ENCODE results near the gene LNPK.

LNPK gene, protein sequence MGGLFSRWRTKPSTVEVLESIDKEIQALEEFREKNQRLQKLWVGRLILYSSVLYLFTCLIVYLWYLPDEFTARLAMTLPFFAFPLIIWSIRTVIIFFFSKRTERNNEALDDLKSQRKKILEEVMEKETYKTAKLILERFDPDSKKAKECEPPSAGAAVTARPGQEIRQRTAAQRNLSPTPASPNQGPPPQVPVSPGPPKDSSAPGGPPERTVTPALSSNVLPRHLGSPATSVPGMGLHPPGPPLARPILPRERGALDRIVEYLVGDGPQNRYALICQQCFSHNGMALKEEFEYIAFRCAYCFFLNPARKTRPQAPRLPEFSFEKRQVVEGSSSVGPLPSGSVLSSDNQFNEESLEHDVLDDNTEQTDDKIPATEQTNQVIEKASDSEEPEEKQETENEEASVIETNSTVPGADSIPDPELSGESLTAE

GRCh38 chr2:176001916-176002687 is at the start of gene LNPK:
Gene LNPK (minus strand): TSS chr2:176002267. CDS start chr2:175995584, 6,683 bp downstream.
- H3K4me3 ChIP-seq (ENCODE audit: low read depth, low read length) = peak within 1 kb of the TSS; percentile 76
- TF ChIP-seq, protein P1, sequence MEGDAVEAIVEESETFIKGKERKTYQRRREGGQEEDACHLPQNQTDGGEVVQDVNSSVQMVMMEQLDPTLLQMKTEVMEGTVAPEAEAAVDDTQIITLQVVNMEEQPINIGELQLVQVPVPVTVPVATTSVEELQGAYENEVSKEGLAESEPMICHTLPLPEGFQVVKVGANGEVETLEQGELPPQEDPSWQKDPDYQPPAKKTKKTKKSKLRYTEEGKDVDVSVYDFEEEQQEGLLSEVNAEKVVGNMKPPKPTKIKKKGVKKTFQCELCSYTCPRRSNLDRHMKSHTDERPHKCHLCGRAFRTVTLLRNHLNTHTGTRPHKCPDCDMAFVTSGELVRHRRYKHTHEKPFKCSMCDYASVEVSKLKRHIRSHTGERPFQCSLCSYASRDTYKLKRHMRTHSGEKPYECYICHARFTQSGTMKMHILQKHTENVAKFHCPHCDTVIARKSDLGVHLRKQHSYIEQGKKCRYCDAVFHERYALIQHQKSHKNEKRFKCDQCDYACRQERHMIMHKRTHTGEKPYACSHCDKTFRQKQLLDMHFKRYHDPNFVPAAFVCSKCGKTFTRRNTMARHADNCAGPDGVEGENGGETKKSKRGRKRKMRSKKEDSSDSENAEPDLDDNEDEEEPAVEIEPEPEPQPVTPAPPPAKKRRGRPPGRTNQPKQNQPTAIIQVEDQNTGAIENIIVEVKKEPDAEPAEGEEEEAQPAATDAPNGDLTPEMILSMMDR (IDR thresholded peaks at IDR 0.05; ENCODE audit: control insufficient read depth, extremely low read depth, insufficient read depth) = no peak
- DNase-seq (ENCODE audit: low read depth) = peak; percentile 56

DNA sequence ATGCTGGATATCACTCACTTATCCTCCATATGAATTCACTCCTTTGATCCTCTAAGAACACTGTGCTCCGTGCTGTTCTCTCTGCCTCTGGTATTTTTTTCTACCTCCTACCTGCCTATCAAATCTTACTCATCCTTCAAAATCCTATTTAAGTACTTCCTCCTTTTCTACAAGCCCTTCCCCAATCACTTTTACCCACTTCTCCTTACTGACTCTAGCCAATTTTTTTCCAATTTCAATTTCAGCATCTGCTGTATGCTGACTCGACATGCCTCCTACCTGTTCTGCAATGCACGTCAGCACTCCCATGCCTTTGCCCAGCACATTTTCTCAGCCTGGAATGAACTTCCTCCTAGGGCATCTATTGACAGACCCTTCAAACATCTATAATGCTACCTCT is 37.3 kb upstream of the LNPK start:
- no peak for DNase-seq (ENCODE audit: low read depth)
- TF ChIP-seq, protein P1 (IDR thresholded peaks at IDR 0.05; ENCODE audit: control insufficient read depth, extremely low read depth, insufficient read depth) = no peak

GRCh38 chr2:176038694-176039093 is 36.6 kb upstream of the LNPK start:
- no peak overlapping the region for H3K4me3 ChIP-seq (ENCODE audit: low read depth, low read length)
- no peak for DNase-seq (ENCODE audit: low read depth)
- TF ChIP-seq, protein P1 (IDR thresholded peaks at IDR 0.05; ENCODE audit: control insufficient read depth, extremely low read depth, insufficient read depth) = no peak

More for the DNA sequence above, 37.3 kb upstream of the LNPK start:
- H3K4me3 ChIP-seq (ENCODE audit: low read depth, low read length) = no peak overlapping the region

GRCh38 chr2:176035013-176035691 is 33.1 kb upstream of the LNPK start:
- no peak for DNase-seq (ENCODE audit: low read depth)
- H3K4me3 ChIP-seq (ENCODE audit: low read depth, low read length) = no peak overlapping the region
- TF ChIP-seq, protein P1 (IDR thresholded peaks at IDR 0.05; ENCODE audit: control insufficient read depth, extremely low read depth, insufficient read depth) = no peak

DNA sequence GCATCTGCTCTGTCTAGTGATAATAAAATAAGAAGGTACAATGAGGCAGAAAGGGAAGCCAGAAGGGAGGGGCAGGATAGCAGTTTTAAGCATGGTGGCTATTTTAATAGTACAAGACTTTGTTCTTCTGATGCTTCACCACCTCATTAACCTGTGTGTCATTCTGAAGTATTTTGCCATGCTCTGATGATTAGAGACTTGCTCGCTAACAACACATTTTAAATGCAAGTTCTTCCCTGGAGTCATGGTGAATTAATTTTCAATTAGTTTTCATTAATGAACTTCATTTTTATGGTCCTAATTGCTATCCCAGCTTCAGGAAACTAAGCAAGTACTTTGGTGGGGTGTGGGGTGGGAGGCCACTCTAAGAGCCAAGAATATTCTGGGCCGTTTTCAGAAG is 25.7 kb upstream of the LNPK start:
- no peak overlapping the region for H3K4me3 ChIP-seq (ENCODE audit: low read depth, low read length)
- no peak for DNase-seq (ENCODE audit: low read depth)
- TF ChIP-seq, protein P1 (IDR thresholded peaks at IDR 0.05; ENCODE audit: control insufficient read depth, extremely low read depth, insufficient read depth) = no peak

- no peak for DNase-seq (ENCODE audit: low read depth)
- TF ChIP-seq, protein P1 (IDR thresholded peaks at IDR 0.05; ENCODE audit: control insufficient read depth, extremely low read depth, insufficient read depth) = no peak
- no peak overlapping the region for H3K4me3 ChIP-seq (ENCODE audit: low read depth, low read length)
Measured at GRCh38 chr2:176025932-176026331, 23.9 kb upstream of the LNPK start.

Data from LNCaP clone FGC (cell line).